HepG2 (cell line): ENCODE measurements around the gene WNT6. TPM values are rescaled to one million over a fixed set of nuclear protein-coding genes. Genes with fewer than 3 reads are reported as not detected.

ENCODE experiments used
- ATM ChIP-seq: fragments of 450-650 bp; IDR thresholded peaks from 2 replicates; pipeline ENCODE4 v1.7.1; 2017; ENCODE audit warnings: mild to moderate bottlenecking, borderline replicate concordance
- ZNF318 ChIP-seq: sonication (generic); formaldehyde crosslinking; IDR thresholded peaks from 2 replicates; pipeline ENCODE4 v1.4.0; 2020; ENCODE audit warnings: mild to moderate bottlenecking, missing genetic modification reagents
- polyA plus RNA-seq, 8 experiments: library from polyadenylated mRNA; depleted of rRNA in 3 of 8; stranded (reverse) in 7 of 8; unstranded in 1 of 8; fragments of >200 nt; fragmentation: Illumina TruSeq in 4 of 8; extraction: Trizol in 4 of 8; gene quantifications; 2 replicates each; pipeline versions ENCODE4 v1.2.1 to v1.2.3, GENCODE V29; 2011 to 2016; ENCODE audit warnings: low read depth in 4 of 8, missing spikeins in 1 of 8, mixed read lengths in 1 of 8; ENCODE audit not compliant: insufficient read depth in 1 of 8
- total RNA-seq, 5 experiments: library from RNA; depleted of rRNA; stranded (reverse); fragments of >200 nt; fragmentation: Illumina TruSeq; extraction: Trizol; gene quantifications; 2 replicates each; pipeline ENCODE4 v1.2.3, GENCODE V29; 2016; ENCODE audit warnings: low read depth in 1 of 5

The WNT6 gene
- total and polyA plus RNA-seq, 2 of the 13 experiments (the other 11 are each of a cell fraction or from before 2014, with no cell fraction given) = 0.20 TPM; not detected in 1

DNA sequence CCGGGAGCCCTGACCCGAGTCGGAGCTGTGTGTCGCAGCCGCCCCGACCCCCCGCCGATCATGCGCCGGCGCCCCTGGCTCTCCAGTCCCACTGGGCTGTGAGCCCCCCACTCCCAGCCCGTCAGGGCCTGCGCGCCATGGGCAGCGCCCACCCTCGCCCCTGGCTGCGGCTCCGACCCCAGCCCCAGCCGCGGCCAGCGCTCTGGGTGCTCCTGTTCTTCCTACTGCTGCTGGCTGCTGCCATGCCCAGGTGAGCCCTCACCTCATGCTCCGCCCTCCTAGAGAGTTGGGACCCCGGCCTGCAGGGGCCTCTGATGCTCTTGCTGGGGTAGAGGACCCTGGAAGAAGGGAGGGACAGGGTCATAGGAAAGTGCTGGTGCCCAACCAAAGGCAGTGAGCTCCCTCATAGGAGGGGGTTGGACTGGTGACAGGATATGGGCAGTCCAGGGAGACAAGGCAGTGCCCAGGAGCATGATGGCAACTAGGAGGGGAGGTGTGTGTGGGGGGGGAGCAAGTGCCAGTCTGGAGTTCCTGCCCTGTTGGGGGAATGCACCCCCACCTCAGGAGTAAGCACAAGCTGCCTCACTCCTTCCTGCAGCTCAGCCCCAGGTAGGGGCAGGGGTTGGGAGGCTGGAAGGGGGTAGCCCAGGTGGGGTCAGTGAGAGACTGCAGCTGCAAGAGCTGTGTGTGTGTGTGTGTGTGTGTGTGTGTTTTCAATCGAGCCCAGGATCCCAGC lies 21.4 kb downstream of the WNT6 start (continued):
- no peak for TF ChIP-seq ZNF318
- no peak for TF ChIP-seq ATM
